Panc1 (cell line): ENCODE measurements around the gene KDM7A.

Experiments used
- POLR2AphosphoS5 ChIP-seq: IDR thresholded peaks from 2 replicates; pipeline ENCODE4 v1.6.1; 2012; ENCODE audit warnings: mild to moderate bottlenecking, low read depth, low read length, moderate library complexity
- SIN3A ChIP-seq: IDR thresholded peaks from 2 replicates; pipeline ENCODE4 v1.6.1; 2012; ENCODE audit warnings: low read depth, mild to moderate bottlenecking, low read length, moderate library complexity, borderline replicate concordance; ENCODE audit not compliant: insufficient read depth
- TCF7L2 ChIP-seq: IDR thresholded peaks from 2 replicates; pipeline ENCODE4 v1.6.1; 2011; ENCODE audit warnings: mild to moderate bottlenecking, low read depth, low read length, inconsistent platforms
- TF ChIP-seq, protein P1 (sequence below): fragments of 450-650 bp; IDR thresholded peaks from 2 replicates; pipeline ENCODE4 v1.5.1; 2017; ENCODE audit warnings: mild to moderate bottlenecking
- TF ChIP-seq, protein P2 (sequence below), 2 experiments: IDR thresholded peaks; 2 replicates each; pipeline ENCODE4 v1.6.1; 2011 to 2012; ENCODE audit warnings: low read depth in 2 of 2, control low read depth in 1 of 2, low read length in 1 of 2, mild to moderate bottlenecking in 1 of 2, moderate library complexity in 1 of 2; ENCODE audit not compliant: insufficient read depth in 1 of 2

DNA sequence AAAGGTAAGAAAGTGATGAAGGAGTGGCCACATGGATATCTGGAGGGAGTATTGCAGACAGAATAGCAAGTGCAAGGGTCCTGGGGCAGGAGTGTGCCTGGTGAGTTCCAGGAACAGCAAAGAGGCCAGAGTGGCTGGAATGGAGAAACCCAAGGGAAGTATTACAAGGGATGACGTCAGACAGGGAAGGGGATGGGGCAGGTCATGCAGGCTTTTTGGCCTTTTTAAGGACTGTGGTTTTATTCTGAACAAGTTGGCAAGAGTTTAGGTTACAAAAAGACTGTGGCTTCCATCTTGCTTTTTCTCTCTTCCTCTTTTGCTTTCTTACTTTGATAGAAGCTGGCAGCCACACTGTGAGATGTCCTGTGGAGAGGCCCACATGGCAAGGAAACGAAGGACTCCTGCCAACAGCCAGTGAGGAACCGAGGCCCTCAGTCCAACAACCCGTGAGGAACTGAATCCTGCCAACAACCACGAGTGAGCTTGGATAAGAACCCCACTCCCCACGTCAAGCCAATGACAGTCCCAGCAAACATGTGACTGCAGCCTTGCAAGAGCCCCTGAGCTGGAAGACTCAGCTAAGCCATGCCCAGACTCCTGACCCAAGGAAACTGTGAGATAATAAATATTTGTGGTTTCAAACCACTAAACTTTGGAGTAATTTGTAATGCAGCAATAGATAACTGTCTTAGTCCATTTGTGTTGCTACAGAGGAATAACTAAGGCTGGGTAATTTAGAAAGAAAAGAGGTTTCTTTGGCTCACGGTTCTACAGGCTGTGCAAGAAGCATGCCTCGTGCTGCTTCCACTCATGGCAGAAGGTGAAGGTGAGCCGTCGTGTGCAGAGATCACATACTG lies 19.8 kb upstream of the KDM7A start:
- TF ChIP-seq, protein P1, sequence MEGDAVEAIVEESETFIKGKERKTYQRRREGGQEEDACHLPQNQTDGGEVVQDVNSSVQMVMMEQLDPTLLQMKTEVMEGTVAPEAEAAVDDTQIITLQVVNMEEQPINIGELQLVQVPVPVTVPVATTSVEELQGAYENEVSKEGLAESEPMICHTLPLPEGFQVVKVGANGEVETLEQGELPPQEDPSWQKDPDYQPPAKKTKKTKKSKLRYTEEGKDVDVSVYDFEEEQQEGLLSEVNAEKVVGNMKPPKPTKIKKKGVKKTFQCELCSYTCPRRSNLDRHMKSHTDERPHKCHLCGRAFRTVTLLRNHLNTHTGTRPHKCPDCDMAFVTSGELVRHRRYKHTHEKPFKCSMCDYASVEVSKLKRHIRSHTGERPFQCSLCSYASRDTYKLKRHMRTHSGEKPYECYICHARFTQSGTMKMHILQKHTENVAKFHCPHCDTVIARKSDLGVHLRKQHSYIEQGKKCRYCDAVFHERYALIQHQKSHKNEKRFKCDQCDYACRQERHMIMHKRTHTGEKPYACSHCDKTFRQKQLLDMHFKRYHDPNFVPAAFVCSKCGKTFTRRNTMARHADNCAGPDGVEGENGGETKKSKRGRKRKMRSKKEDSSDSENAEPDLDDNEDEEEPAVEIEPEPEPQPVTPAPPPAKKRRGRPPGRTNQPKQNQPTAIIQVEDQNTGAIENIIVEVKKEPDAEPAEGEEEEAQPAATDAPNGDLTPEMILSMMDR: no peak
- TF ChIP-seq, protein P2, sequence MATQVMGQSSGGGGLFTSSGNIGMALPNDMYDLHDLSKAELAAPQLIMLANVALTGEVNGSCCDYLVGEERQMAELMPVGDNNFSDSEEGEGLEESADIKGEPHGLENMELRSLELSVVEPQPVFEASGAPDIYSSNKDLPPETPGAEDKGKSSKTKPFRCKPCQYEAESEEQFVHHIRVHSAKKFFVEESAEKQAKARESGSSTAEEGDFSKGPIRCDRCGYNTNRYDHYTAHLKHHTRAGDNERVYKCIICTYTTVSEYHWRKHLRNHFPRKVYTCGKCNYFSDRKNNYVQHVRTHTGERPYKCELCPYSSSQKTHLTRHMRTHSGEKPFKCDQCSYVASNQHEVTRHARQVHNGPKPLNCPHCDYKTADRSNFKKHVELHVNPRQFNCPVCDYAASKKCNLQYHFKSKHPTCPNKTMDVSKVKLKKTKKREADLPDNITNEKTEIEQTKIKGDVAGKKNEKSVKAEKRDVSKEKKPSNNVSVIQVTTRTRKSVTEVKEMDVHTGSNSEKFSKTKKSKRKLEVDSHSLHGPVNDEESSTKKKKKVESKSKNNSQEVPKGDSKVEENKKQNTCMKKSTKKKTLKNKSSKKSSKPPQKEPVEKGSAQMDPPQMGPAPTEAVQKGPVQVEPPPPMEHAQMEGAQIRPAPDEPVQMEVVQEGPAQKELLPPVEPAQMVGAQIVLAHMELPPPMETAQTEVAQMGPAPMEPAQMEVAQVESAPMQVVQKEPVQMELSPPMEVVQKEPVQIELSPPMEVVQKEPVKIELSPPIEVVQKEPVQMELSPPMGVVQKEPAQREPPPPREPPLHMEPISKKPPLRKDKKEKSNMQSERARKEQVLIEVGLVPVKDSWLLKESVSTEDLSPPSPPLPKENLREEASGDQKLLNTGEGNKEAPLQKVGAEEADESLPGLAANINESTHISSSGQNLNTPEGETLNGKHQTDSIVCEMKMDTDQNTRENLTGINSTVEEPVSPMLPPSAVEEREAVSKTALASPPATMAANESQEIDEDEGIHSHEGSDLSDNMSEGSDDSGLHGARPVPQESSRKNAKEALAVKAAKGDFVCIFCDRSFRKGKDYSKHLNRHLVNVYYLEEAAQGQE (IDR thresholded peaks at IDR 0.05; ENCODE audit: insufficient read depth in 1 of 2, low read depth in 2 of 2, low read length in 1 of 2): no peak
- TF ChIP-seq POLR2AphosphoS5: no peak
- TF ChIP-seq TCF7L2: no peak
- no peak for TF ChIP-seq SIN3A
